ENCODE measurements around the gene FAM32A. TPM values are rescaled to one million over a fixed set of nuclear protein-coding genes. Genes with fewer than 3 reads are reported as not detected.

The FAM32A gene
- total RNA-seq, 1 donor from 2014 or later, result 59.9 TPM

DNA sequence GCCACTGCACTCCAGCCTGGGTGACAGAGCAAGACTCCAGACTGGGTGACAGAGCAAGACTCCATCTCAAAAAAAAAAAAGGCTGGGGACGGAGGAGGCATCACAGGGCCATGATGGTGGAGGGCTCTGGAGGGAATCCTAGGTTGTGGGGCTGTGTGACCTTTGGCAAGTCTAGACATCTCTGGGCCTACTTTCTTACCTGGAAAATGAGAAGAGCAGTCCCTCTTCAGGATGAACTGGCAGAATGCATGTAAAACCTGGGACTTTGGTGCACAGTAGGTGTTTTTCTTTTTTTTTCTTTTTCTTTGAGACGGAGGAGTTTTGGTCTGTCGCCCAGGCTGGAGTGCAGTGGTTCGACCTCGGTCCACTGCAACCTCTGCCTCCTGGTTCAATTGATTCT lies 25.6 kb upstream of the FAM32A start:
- Histone ChIP-seq H3K36me3 (peaks cover 21% of the 10 kb centered on the region), H3K4me1 (no peaks in the 10 kb centered on the region), H3K9me3 (no peaks in the 10 kb centered on the region), H3K27ac (no peak overlapping the region), H3K27me3 (ENCODE audit: low read depth) (no peaks in the 10 kb centered on the region), H3K4me3 (no peak overlapping the region)
- TF ChIP-seq, protein P1, sequence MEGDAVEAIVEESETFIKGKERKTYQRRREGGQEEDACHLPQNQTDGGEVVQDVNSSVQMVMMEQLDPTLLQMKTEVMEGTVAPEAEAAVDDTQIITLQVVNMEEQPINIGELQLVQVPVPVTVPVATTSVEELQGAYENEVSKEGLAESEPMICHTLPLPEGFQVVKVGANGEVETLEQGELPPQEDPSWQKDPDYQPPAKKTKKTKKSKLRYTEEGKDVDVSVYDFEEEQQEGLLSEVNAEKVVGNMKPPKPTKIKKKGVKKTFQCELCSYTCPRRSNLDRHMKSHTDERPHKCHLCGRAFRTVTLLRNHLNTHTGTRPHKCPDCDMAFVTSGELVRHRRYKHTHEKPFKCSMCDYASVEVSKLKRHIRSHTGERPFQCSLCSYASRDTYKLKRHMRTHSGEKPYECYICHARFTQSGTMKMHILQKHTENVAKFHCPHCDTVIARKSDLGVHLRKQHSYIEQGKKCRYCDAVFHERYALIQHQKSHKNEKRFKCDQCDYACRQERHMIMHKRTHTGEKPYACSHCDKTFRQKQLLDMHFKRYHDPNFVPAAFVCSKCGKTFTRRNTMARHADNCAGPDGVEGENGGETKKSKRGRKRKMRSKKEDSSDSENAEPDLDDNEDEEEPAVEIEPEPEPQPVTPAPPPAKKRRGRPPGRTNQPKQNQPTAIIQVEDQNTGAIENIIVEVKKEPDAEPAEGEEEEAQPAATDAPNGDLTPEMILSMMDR (IDR thresholded peaks at IDR 0.05), result no peak
- ATAC-seq (no peak), DNase-seq (no peak)
- intact Hi-C loops (cut with DNase I), result no loop called here

DNA sequence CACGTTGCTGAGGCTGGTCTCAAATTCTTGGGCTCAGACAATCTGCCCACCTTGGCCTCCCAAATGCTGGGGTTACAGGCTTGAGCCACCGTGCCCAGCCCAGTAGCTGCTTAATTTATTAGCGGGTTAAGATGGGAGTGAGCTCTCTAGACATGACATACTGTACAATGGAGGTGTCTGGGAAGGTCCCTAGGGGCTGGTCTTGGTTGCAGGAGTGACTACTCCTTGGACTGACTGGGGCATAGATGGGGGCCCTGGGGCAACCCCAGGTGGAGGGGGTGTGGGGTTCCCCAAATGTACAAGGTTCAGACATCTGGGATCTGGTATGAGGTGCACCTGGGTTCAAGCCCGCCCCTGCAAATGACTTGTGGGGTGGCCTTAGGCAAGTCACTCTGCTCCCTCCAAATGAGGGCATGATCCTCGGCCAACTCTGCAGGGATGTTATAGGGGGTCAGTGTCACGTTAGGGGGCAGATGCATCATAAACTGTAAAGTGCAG lies 24.7 kb upstream of the FAM32A start:
- H3K27ac ChIP-seq, result no peak overlapping the region
- intact Hi-C loops (cut with DNase I), result no loop called here
- H3K36me3 ChIP-seq, result peaks cover 15% of the 10 kb centered on the region
- no peaks in the 10 kb centered on the region for H3K27me3 ChIP-seq (ENCODE audit: low read depth)
- DNase-seq (no peak), ATAC-seq (no peak)
- H3K4me3 ChIP-seq, result no peak overlapping the region
- TF ChIP-seq, protein P1 (IDR thresholded peaks at IDR 0.05), result no peak
- H3K4me1 ChIP-seq, result no peaks in the 10 kb centered on the region
- H3K9me3 ChIP-seq, result no peaks in the 10 kb centered on the region

DNA sequence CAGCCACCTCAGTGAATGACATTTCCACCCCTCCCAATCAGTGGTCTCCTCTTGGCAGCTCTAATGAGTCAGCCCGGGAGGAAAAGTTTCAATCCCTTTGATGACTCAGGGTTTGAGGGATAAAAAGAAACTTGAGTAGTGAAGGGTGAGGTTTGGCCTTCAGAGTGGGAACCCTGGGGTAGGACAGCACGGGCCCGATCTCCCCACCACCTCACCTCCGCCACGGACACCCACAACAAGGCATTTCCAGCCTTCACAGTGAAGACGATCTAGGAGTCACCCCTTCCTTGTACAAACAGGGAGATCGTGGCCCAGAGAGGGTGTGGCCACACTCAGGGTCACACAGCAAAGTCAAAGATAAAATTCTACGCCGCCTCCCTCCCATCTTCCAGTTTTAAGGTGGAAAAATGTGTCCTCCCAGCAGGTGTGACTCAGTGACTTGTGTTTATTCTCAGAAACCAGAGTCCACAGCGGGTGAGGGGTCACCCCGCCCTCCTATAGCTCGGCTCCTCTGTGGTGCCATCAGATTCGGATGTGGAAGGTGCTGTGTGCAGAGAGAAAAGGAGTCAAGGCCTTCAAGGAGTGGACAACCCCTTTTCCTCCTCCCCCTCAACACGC lies 24.2 kb upstream of the FAM32A start:
- Histone ChIP-seq H3K4me1 (no peaks in the 10 kb centered on the region), H3K27me3 (ENCODE audit: low read depth) (no peaks in the 10 kb centered on the region), H3K27ac (no peak overlapping the region), H3K36me3 (peaks cover 15% of the 10 kb centered on the region), H3K9me3 (no peaks in the 10 kb centered on the region), H3K4me3 (no peak overlapping the region)
- ATAC-seq (no peak), DNase-seq (no peak)
- intact Hi-C loops (cut with DNase I), result no loop called here
- TF ChIP-seq, protein P1 (IDR thresholded peaks at IDR 0.05), result no peak

DNA sequence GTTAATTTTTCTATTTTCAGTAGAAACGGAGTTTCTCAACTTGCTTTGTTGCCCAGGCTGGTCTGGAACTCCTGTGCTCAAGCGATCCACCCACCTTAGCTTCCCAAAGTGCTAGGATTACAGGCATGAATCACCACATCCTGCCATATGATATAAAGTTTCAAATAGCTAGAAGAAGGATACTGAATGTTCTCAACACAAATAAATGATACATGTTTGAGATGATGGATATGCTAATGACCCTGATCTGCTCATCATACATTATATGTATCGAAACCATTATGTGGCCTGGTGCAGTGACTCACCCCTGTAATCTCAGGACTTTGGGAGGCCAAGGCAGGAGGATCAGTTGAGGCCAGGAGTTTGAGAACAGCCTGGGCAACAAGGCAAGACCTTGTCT lies 23.4 kb upstream of the FAM32A start:
- H3K36me3 ChIP-seq, result peaks cover 11% of the 10 kb centered on the region
- no peak overlapping the region for H3K27ac ChIP-seq
- ATAC-seq (no peak), DNase-seq (no peak)
- TF ChIP-seq, protein P1 (IDR thresholded peaks at IDR 0.05), result no peak
- H3K27me3 ChIP-seq (ENCODE audit: low read depth), result no peaks in the 10 kb centered on the region
- H3K9me3 ChIP-seq, result no peaks in the 10 kb centered on the region
- intact Hi-C loops (cut with DNase I), result no loop called here
- H3K4me3 ChIP-seq, result no peak overlapping the region
- no peaks in the 10 kb centered on the region for H3K4me1 ChIP-seq

DNA sequence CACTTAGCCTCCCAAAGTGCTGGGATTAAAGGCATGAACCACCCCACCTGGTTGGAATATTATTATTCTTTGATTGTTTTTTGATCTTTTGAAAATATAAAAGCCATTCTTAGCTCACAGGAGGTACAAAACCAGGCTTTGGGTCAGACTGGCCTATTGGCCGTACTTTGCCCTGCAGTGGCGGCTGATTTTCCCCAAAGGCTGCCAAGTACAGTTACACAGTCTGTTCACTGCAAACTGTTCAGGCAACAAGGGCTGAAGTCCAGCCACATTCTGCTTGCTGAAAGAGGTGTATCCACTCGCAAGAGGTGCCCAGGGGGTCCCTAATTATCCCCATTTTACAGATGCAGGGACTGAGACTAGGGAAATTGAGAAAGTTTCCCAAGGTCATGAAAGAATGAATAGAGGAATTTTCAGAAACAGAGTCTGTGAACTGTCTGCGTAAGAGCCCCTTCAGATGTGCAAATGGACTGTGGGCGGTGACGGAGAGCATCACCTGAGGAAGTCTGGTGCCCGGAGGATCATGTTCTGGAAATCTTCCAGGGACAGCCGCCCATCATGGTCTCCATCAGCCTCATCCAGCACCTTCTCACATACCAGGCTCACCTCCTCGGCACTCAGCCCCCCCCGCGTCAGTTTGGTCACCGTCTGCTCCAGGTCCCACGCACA lies 20.9 kb upstream of the FAM32A start:
- DNase-seq (no peak), ATAC-seq (no peak)
- H3K9me3 ChIP-seq, result no peaks in the 10 kb centered on the region
- H3K4me3 ChIP-seq, result no peak overlapping the region
- H3K36me3 ChIP-seq, result no peaks in the 10 kb centered on the region
- no peaks in the 10 kb centered on the region for H3K4me1 ChIP-seq
- intact Hi-C loops (cut with DNase I), result no loop called here
- H3K27ac ChIP-seq, result no peak overlapping the region
- TF ChIP-seq, protein P1 (IDR thresholded peaks at IDR 0.05), result no peak
- H3K27me3 ChIP-seq (ENCODE audit: low read depth), result no peaks in the 10 kb centered on the region

Measured in lower lobe of right lung (tissue), 2 donors.